T-cell (primary cell): ENCODE results near the gene H2BK1. TPM values are rescaled to one million over a fixed set of nuclear protein-coding genes. Genes with fewer than 3 reads are reported as not detected.

Source experiments
- ATAC-seq, 4 experiments: fragments of 200-7000 bp in 3 of 4; fragments of 150-1000 bp in 1 of 4; cut with Tn5 transposase; replicated peaks in 1 of 4; 1 replicate in 3 of 4; 2 replicates in 1 of 4; pipeline ENCODE4 v1.10.0; 2021; ENCODE audit warnings: moderate library complexity in 3 of 4, mild to moderate bottlenecking in 2 of 4, moderate number of reproducible peaks in 1 of 4
- CTCF ChIA-PET, 2 donors: fragments of 300-600 bp; sonication (Branson Sonifier 250); formaldehyde crosslinking; loops; one replicate each; lab custom pipeline; 2022; ENCODE audit warnings: antibody characterized with exemption in 2 of 2; lab: Charles Lee
- POLR2A ChIA-PET, 2 donors: fragments of 300-600 bp; sonication (Branson Sonifier 250); formaldehyde crosslinking; loops; one replicate each; lab custom pipeline; 2022; ENCODE audit warnings: antibody characterized with exemption in 2 of 2; lab: Charles Lee
- DNase-seq, 35 experiments: peaks; one replicate each; pipeline versions ENCODE4 v3.0.0 to v3.0.0-alpha.2; 2013 to 2023
- H3K27ac ChIP-seq: one replicate; pipeline ENCODE4 v1.5.1; 2013; ENCODE audit warnings: low read length
- H3K27me3 ChIP-seq, 2 experiments: replicated peaks in 1 of 2; 1 replicate in 1 of 2; 2 replicates in 1 of 2; pipeline versions ENCODE4 v1.6.1 to v1.7.0; 2013; ENCODE audit warnings: low read length in 1 of 2, mixed read lengths in 1 of 2; ENCODE audit not compliant: control insufficient read depth in 2 of 2, insufficient read depth in 2 of 2; ENCODE audit errors: extremely low read depth in 1 of 2
- H3K36me3 ChIP-seq, 2 donors: 1 replicate in 1 of 2; 2 replicates in 1 of 2; pipeline versions ENCODE4 v1.6.1 to v1.7.0; 2013; ENCODE audit warnings: low read length in 1 of 2; ENCODE audit not compliant: control insufficient read depth in 2 of 2, insufficient read depth in 1 of 2; ENCODE audit errors: extremely low read depth in 1 of 2
- H3K4me1 ChIP-seq, 2 experiments: 1 replicate in 1 of 2; 2 replicates in 1 of 2; pipeline versions ENCODE4 v1.6.1 to v1.7.0; 2013; ENCODE audit warnings: low read length in 2 of 2, mixed read lengths in 1 of 2; ENCODE audit not compliant: insufficient read depth in 2 of 2, control insufficient read depth in 1 of 2; ENCODE audit errors: extremely low read depth in 1 of 2
- H3K4me3 ChIP-seq, 2 donors: 1 replicate in 1 of 2; 2 replicates in 1 of 2; pipeline versions ENCODE4 v1.5.1 to v1.7.0; 2013; ENCODE audit warnings: mild to moderate bottlenecking in 2 of 2, low read length in 1 of 2, moderate library complexity in 1 of 2; ENCODE audit not compliant: control insufficient read depth in 1 of 2; ENCODE audit errors: extremely low read depth in 1 of 2
- H3K9me3 ChIP-seq: 2 replicates; pipeline ENCODE4 v1.7.0; 2013
- H3K27ac Mint-ChIP-seq, 2 donors: one replicate each; pipeline ENCODE4 v1.8.0; 2020 to 2021; ENCODE audit warnings: mild to moderate bottlenecking in 2 of 2, mixed read lengths in 2 of 2
- H3K27me3 Mint-ChIP-seq, 2 donors: one replicate each; pipeline ENCODE4 v1.8.0; 2021 to 2022; ENCODE audit warnings: mixed read lengths in 2 of 2
- H3K36me3 Mint-ChIP-seq: one replicate; pipeline ENCODE4 v1.8.0; 2021; ENCODE audit warnings: mixed read lengths
- H3K4me1 Mint-ChIP-seq, 3 donors: one replicate each; pipeline ENCODE4 v1.8.0; 2020 to 2022; ENCODE audit warnings: mixed read lengths in 3 of 3, mild to moderate bottlenecking in 1 of 3
- H3K4me3 Mint-ChIP-seq, 3 donors: one replicate each; pipeline ENCODE4 v1.8.0; 2020 to 2022; ENCODE audit warnings: mild to moderate bottlenecking in 3 of 3, mixed read lengths in 3 of 3, moderate library complexity in 3 of 3
- H3K9me3 Mint-ChIP-seq, 3 donors: one replicate each; pipeline ENCODE4 v1.8.0; 2020 to 2022; ENCODE audit warnings: mixed read lengths in 3 of 3
- WGBS: methylation state at CpG from one replicate; pipeline ENCODE4 v1.1.5; 2013; ENCODE audit warnings: missing lambda C conversion rate; ENCODE audit not compliant: insufficient coverage; 5-methylcytosine and 5-hydroxymethylcytosine counted together
- total RNA-seq, 35 experiments: library from RNA in 6 of 35; stranded (reverse) in 6 of 35; fragments of 120-200 nt in 1 of 35; gene quantifications; one replicate each; pipeline versions ENCODE4 v1.2.1 to v1.2.4 and lab custom pipeline; 2013 to 2026

H2BK1 gene
- total RNA-seq, 5 donors from 2014 or later (not counting 1 experiment from before 2014, with no cell fraction given) = 3.1 to 7.7 (median 5.1) TPM

DNA sequence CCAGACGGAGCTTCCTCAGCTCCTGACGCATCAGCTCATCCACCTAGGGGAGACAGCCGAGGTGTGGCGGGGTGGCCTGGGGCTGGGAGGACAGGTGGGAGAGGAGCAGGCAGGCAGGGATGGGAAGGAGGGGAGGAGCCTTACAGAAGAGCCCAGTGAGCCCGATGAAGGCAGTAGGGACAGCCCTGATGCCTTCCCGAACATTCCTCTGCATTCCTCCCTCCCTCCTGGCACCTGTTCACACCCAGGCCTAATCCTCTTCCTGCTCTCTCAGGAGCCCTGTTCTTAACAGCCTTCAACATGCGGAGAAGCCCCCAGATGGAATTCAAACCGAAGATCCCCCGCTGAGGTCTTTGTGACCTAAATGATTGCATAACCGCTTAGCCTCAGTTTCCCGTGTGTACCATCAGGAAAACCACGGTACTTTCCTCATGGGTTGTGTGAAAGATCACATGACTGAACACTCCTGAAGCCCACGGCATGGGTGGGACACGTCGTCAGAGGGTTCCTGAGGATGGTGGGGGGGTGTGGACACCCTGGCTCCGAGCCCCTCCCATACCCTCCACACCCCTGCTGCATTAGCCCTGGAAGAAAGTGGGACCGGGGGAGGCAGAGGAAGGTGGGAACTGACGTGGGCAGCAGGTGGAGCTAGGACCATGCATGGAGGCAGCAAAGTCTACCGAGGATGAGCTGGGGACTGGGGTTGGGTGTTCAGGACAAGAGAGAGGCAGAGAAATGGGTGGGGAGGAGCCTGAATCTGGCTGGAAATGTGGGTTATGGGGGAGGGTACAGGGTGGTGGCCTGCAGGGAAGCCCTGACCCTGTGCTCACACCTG lies 14.5 kb downstream of the H2BK1 start:
- H3K27me3 Mint-ChIP-seq = peaks cover 5 to 6% of the 10 kb centered on the region in 2 donors
- peaks cover 0 to 60% of the 10 kb centered on the region in 2 experiments for H3K27me3 ChIP-seq
- WGBS = 46% methylated on average over 8 of the region's 19 CpGs
- H3K9me3 Mint-ChIP-seq = no peaks in the 10 kb centered on the region
- H3K4me3 ChIP-seq = no peak overlapping the region
- H3K4me3 Mint-ChIP-seq = no peak overlapping the region
- no peak overlapping the region for H3K27ac Mint-ChIP-seq
- peaks cover 0 to 13% (median 6%) of the 10 kb centered on the region in 3 donors for H3K4me1 Mint-ChIP-seq
- CTCF ChIA-PET = no interaction called here
- no peaks in the 10 kb centered on the region for H3K9me3 ChIP-seq
- H3K27ac ChIP-seq = no peak overlapping the region
- H3K4me1 ChIP-seq = peaks cover 0 to 15% of the 10 kb centered on the region in 2 experiments
- no peaks in the 10 kb centered on the region for H3K36me3 ChIP-seq
- no peak for DNase-seq
- no peaks in the 10 kb centered on the region for H3K36me3 Mint-ChIP-seq
- POLR2A ChIA-PET = no interaction called here
- ATAC-seq = no peak

DNA sequence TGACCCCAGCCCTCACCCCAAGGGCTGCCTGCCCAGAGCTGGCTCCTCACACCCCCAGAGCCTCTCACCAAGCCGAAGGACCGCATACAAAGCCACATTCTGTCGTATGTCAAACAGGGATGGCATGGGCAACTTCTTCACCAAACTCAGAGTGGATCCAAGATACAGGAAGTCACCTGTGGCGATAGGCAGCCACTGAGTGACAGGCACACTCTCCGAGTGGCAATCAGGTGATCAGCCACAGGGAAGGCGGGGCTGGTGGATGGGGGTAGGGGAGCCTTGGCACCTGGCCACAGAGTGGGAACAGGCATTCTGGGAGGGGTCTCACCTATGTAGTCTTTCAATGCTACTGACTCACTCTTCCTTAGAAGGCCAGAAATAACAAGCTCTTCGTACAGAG lies 16.1 kb downstream of the H2BK1 start:
- DNase-seq (no peak), ATAC-seq (peak in 1 of 4 experiments; percentile 40)
- Mint-ChIP-seq H3K36me3 (no peaks in the 10 kb centered on the region), H3K27me3 (peaks cover 5 to 6% of the 10 kb centered on the region in 2 donors), H3K27ac (no peak overlapping the region), H3K9me3 (no peaks in the 10 kb centered on the region), H3K4me1 (peaks cover 0 to 13% (median 6%) of the 10 kb centered on the region in 3 donors), H3K4me3 (no peak overlapping the region)
- ChIA-PET POLR2A (no interaction called here), CTCF (interaction anchor here in 1 of 2 donors (0.6 to 1.4 kb wide), 3 partner anchors 25 to 1318 kb away, joined by 3 to 6 read pairs (median 4); no protein-coding TSS in a partner anchor)
- H3K4me3 ChIP-seq = no peak overlapping the region
- H3K27ac ChIP-seq = no peak overlapping the region
- peaks cover 0 to 49% of the 10 kb centered on the region in 2 experiments for H3K27me3 ChIP-seq
- H3K9me3 ChIP-seq = no peaks in the 10 kb centered on the region
- 100% methylated on average over 2 of the region's 7 CpGs for WGBS
- no peaks in the 10 kb centered on the region for H3K36me3 ChIP-seq
- peaks cover 0 to 15% of the 10 kb centered on the region in 2 experiments for H3K4me1 ChIP-seq

- CTCF ChIA-PET = interaction anchor here in 1 of 2 donors (0.6 to 1.4 kb wide), 2 partner anchors 25 to 791 kb away, joined by 4 to 6 read pairs; no protein-coding TSS in a partner anchor
- H3K27ac Mint-ChIP-seq = no peak overlapping the region
- DNase-seq = no peak
Measured at GRCh38 chr7:151193203-151193978, 16.9 kb downstream of the H2BK1 start.

GRCh38 chr7:151192002-151192539 lies 18.2 kb downstream of the H2BK1 start:
- peaks cover 5 to 6% of the 10 kb centered on the region in 2 donors for H3K27me3 Mint-ChIP-seq
- H3K36me3 Mint-ChIP-seq = no peaks in the 10 kb centered on the region
- no peak overlapping the region for H3K4me3 Mint-ChIP-seq
- Histone ChIP-seq H3K36me3 (no peaks in the 10 kb centered on the region), H3K4me1 (peaks cover 0 to 15% of the 10 kb centered on the region in 2 experiments), H3K27ac (no peak overlapping the region), H3K9me3 (no peaks in the 10 kb centered on the region), H3K4me3 (no peak overlapping the region), H3K27me3 (peaks cover 0 to 45% of the 10 kb centered on the region in 2 experiments)
- POLR2A ChIA-PET = no interaction called here
- no peak for ATAC-seq
- H3K9me3 Mint-ChIP-seq = no peaks in the 10 kb centered on the region
- no peak for DNase-seq
- H3K4me1 Mint-ChIP-seq = peaks cover 0 to 13% (median 6%) of the 10 kb centered on the region in 3 donors
- no peak overlapping the region for H3K27ac Mint-ChIP-seq
- 93% methylated on average over 14 of the region's 23 CpGs for WGBS
- CTCF ChIA-PET = no interaction called here

More at GRCh38 chr7:151193203-151193978, 16.9 kb downstream of the H2BK1 start:
- Histone ChIP-seq H3K9me3 (no peaks in the 10 kb centered on the region), H3K27me3 (peaks cover 0 to 43% of the 10 kb centered on the region in 2 experiments), H3K36me3 (no peaks in the 10 kb centered on the region), H3K4me3 (no peak overlapping the region), H3K4me1 (peaks cover 0 to 15% of the 10 kb centered on the region in 2 experiments), H3K27ac (no peak overlapping the region)
- peaks cover 0 to 13% (median 6%) of the 10 kb centered on the region in 3 donors for H3K4me1 Mint-ChIP-seq
- POLR2A ChIA-PET = no interaction called here
- peaks cover 5 to 6% of the 10 kb centered on the region in 2 donors for H3K27me3 Mint-ChIP-seq
- no peak overlapping the region for H3K4me3 Mint-ChIP-seq
- ATAC-seq = no peak
- WGBS = 88% methylated on average over 7 of the region's 14 CpGs
- no peaks in the 10 kb centered on the region for H3K9me3 Mint-ChIP-seq
- H3K36me3 Mint-ChIP-seq = no peaks in the 10 kb centered on the region

GRCh38 chr7:151191544-151191943 lies 18.7 kb downstream of the H2BK1 start:
- H3K4me1 ChIP-seq = peaks cover 0 to 15% of the 10 kb centered on the region in 2 experiments
- ATAC-seq (no peak), DNase-seq (no peak)
- peaks cover 5 to 6% of the 10 kb centered on the region in 2 donors for H3K27me3 Mint-ChIP-seq
- H3K27ac Mint-ChIP-seq = no peak overlapping the region
- no peaks in the 10 kb centered on the region for H3K36me3 Mint-ChIP-seq
- peaks cover 0 to 13% (median 6%) of the 10 kb centered on the region in 3 donors for H3K4me1 Mint-ChIP-seq
- ChIA-PET CTCF (no interaction called here), POLR2A (no interaction called here)
- no peaks in the 10 kb centered on the region for H3K36me3 ChIP-seq
- H3K4me3 Mint-ChIP-seq = no peak overlapping the region
- H3K4me3 ChIP-seq = no peak overlapping the region
- H3K9me3 Mint-ChIP-seq = no peaks in the 10 kb centered on the region
- H3K27me3 ChIP-seq = peaks cover 0 to 40% of the 10 kb centered on the region in 2 experiments
- H3K9me3 ChIP-seq = no peaks in the 10 kb centered on the region
- no peak overlapping the region for H3K27ac ChIP-seq
- 88% methylated on average over 11 of the region's 12 CpGs for WGBS

- Mint-ChIP-seq H3K9me3 (no peaks in the 10 kb centered on the region), H3K36me3 (no peaks in the 10 kb centered on the region), H3K27me3 (no peaks in the 10 kb centered on the region), H3K4me1 (peaks cover 0 to 2% (median 2%) of the 10 kb centered on the region in 3 donors), H3K27ac (no peak overlapping the region), H3K4me3 (no peak overlapping the region)
- ATAC-seq (no peak), DNase-seq (no peak)
- ChIA-PET CTCF (no interaction called here), POLR2A (no interaction called here)
- Histone ChIP-seq H3K4me3 (no peak overlapping the region), H3K27me3 (peaks cover 0 to 22% of the 10 kb centered on the region in 2 experiments), H3K36me3 (no peaks in the 10 kb centered on the region), H3K4me1 (peaks cover 0 to 3% of the 10 kb centered on the region in 2 experiments), H3K27ac (no peak overlapping the region), H3K9me3 (no peaks in the 10 kb centered on the region)
- no CpG with 5 or more reads among the region's 4 CpGs for WGBS
Measured at GRCh38 chr7:151189038-151189437, 21.2 kb downstream of the H2BK1 start.
